Endodermal cell (in vitro differentiated cells): Measurements from ENCODE around the gene CGGBP1. TPM values are rescaled to one million over a fixed set of nuclear protein-coding genes. Genes with fewer than 3 reads are reported as not detected.

Experiments used
- DNase-seq: peaks from one replicate; pipeline ENCODE4 v3.0.0-alpha.2; 2017
- H3K27ac ChIP-seq: 2 replicates; pipeline ENCODE4 v1.5.1; 2013; ENCODE audit warnings: mild to moderate bottlenecking, low read depth, low read length, moderate library complexity
- H3K27me3 ChIP-seq: 2 replicates; pipeline ENCODE4 v1.6.1; 2013; ENCODE audit warnings: mild to moderate bottlenecking, low read length, moderate library complexity; ENCODE audit not compliant: insufficient read depth, control insufficient read depth, poor library complexity, severe bottlenecking
- H3K36me3 ChIP-seq: 2 replicates; pipeline ENCODE4 v1.7.0; 2013; ENCODE audit warnings: mild to moderate bottlenecking, low read length, moderate library complexity; ENCODE audit not compliant: control insufficient read depth, insufficient read depth
- H3K4me1 ChIP-seq: one replicate; pipeline ENCODE4 v1.7.0; 2013; ENCODE audit warnings: low read length; ENCODE audit not compliant: control insufficient read depth, insufficient read depth
- H3K4me3 ChIP-seq: 2 replicates; pipeline ENCODE4 v1.5.1; 2013; ENCODE audit warnings: mild to moderate bottlenecking, low read length, moderate library complexity
- H3K9ac ChIP-seq: 2 replicates; pipeline ENCODE4 v1.6.1; 2013; ENCODE audit warnings: mild to moderate bottlenecking, low read length, moderate library complexity; ENCODE audit not compliant: poor library complexity, severe bottlenecking; ENCODE audit errors: extremely low read depth
- H3K9me3 ChIP-seq: 2 replicates; pipeline ENCODE4 v1.6.1; 2013; ENCODE audit warnings: mild to moderate bottlenecking, low read length, moderate library complexity; ENCODE audit not compliant: control insufficient read depth
- H3K27ac Mint-ChIP-seq: 2 replicates; pipeline ENCODE4 v1.8.0; 2020; ENCODE audit warnings: mixed read lengths
- H3K27me3 Mint-ChIP-seq: 2 replicates; pipeline ENCODE4 v1.8.0; 2021; ENCODE audit warnings: mild to moderate bottlenecking, mixed read lengths; ENCODE audit not compliant: insufficient read depth
- H3K36me3 Mint-ChIP-seq: 2 replicates; pipeline ENCODE4 v1.8.0; 2020; ENCODE audit warnings: low read depth, mixed read lengths
- H3K4me1 Mint-ChIP-seq: 2 replicates; pipeline ENCODE4 v1.8.0; 2020; ENCODE audit warnings: mixed read lengths
- H3K4me3 Mint-ChIP-seq: 2 replicates; pipeline ENCODE4 v1.8.0; 2020; ENCODE audit warnings: mild to moderate bottlenecking, moderate library complexity, mixed read lengths
- H3K9me3 Mint-ChIP-seq: 2 replicates; pipeline ENCODE4 v1.8.0; 2020; ENCODE audit warnings: mild to moderate bottlenecking, mixed read lengths
- WGBS, 2 experiments: methylation state at CpG; one replicate each; pipeline versions ENCODE4 v1.1.5 to v1.1.7; 2013; ENCODE audit warnings: missing lambda C conversion rate in 2 of 2, mixed read lengths in 1 of 2; ENCODE audit not compliant: insufficient coverage in 1 of 2, insufficient read length in 1 of 2; 5-methylcytosine and 5-hydroxymethylcytosine counted together
- total RNA-seq, 2 donors: library from RNA; stranded (reverse); fragmentation: NEBNext Ultra II Directional in 1 of 2; extraction: Animal tissue kit (Norgen Biotek cat#: 25700) in 1 of 2; gene quantifications; 2 replicates in 1 of 2; 3 replicates in 1 of 2; pipeline ENCODE4 v1.2.1, GENCODE V29; 2021
- TF ChIP-seq, protein P1 (sequence below): fragments of 200-600 bp; sonication (generic); conservative IDR thresholded peaks from 2 replicates; pipeline ENCODE4 v1.5.0; 2021; ENCODE audit warnings: antibody characterized with exemption, mild to moderate bottlenecking

Gene CGGBP1
- total RNA-seq, 2 donors from 2014 or later: 81.5 to 96.3 TPM

DNA sequence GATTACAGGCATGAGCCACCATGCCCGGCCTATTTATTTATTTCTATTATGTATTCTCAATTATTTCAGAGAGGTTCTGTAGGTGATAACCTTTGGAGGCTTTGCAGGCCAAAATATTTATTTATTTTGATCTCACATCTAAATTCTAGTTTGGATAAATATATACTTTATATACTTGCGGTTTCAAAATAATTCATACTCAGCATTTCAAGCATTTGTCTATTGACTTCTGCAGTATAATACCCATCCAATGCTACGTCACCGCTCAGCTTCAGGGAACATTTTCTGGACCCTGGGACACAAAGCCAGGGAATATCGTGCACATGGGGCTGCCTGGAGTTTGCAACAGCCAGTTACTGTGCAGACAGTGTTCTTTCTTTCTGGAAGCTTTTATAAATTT is 22.6 kb downstream of the CGGBP1 start:
- Mint-ChIP-seq H3K36me3 (no peaks in the 10 kb centered on the region), H3K4me1 (peaks cover 5% of the 10 kb centered on the region), H3K27me3 (no peaks in the 10 kb centered on the region), H3K27ac (no peak overlapping the region), H3K4me3 (no peak overlapping the region), H3K9me3 (no peaks in the 10 kb centered on the region)
- TF ChIP-seq, protein P1, sequence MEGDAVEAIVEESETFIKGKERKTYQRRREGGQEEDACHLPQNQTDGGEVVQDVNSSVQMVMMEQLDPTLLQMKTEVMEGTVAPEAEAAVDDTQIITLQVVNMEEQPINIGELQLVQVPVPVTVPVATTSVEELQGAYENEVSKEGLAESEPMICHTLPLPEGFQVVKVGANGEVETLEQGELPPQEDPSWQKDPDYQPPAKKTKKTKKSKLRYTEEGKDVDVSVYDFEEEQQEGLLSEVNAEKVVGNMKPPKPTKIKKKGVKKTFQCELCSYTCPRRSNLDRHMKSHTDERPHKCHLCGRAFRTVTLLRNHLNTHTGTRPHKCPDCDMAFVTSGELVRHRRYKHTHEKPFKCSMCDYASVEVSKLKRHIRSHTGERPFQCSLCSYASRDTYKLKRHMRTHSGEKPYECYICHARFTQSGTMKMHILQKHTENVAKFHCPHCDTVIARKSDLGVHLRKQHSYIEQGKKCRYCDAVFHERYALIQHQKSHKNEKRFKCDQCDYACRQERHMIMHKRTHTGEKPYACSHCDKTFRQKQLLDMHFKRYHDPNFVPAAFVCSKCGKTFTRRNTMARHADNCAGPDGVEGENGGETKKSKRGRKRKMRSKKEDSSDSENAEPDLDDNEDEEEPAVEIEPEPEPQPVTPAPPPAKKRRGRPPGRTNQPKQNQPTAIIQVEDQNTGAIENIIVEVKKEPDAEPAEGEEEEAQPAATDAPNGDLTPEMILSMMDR: no peak
- H3K36me3 ChIP-seq: no peaks in the 10 kb centered on the region
- no peak overlapping the region for H3K27ac ChIP-seq
- 87% methylated on average over 3 to 5 of the region's 5 CpGs for WGBS, 2 experiments
- H3K27me3 ChIP-seq: no peaks in the 10 kb centered on the region
- no peak for DNase-seq
- H3K9me3 ChIP-seq: no peaks in the 10 kb centered on the region
- no peaks in the 10 kb centered on the region for H3K4me1 ChIP-seq
- no peak overlapping the region for H3K9ac ChIP-seq
- H3K4me3 ChIP-seq: no peak overlapping the region

DNA sequence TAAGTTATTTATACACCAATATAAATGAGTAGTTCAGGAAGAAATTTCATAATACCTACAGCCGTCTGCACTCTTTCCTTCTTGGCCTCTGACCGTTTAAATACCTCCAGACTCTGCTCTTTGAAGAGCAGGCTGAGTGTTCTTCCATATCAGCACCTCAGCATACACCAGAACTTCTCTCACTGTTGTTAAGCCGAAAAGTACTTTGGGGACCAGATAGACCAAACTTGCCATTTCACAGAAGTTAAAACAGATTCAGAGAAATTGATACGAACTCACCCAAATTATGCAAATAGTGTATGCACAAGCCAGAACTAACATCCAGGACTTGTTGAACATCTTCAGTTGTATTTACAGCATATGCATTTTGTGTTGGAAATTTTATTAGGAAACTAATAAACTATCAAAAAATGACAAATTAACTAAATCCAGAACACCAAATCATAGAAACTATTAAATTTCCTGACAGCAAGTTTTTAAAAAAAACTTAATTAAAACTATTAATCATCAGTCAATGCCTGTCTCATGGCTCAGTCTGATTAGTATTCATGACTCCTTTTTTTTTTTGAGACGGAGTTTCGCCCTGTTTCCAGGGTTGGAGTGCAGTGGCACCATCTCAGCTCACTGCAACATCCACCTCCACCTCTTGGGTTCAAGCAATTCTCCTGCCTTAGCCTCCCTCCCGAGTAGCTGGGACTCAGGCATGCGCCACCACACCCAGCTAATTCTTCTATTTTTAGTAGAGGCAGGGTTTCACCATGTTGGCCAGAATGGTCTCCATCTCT is 24.1 kb downstream of the CGGBP1 start:
- TF ChIP-seq, protein P1: no peak
- Histone ChIP-seq H3K4me3 (no peak overlapping the region), H3K27ac (no peak overlapping the region), H3K4me1 (no peaks in the 10 kb centered on the region), H3K9ac (no peak overlapping the region), H3K27me3 (no peaks in the 10 kb centered on the region), H3K36me3 (no peaks in the 10 kb centered on the region), H3K9me3 (no peaks in the 10 kb centered on the region)
- no peaks in the 10 kb centered on the region for H3K9me3 Mint-ChIP-seq
- 96 to 100% methylated on average over 4 to 8 of the region's 8 CpGs for WGBS, 2 experiments
- no peak overlapping the region for H3K4me3 Mint-ChIP-seq
- peaks cover 5% of the 10 kb centered on the region for H3K4me1 Mint-ChIP-seq
- no peaks in the 10 kb centered on the region for H3K27me3 Mint-ChIP-seq
- H3K27ac Mint-ChIP-seq: no peak overlapping the region
- no peaks in the 10 kb centered on the region for H3K36me3 Mint-ChIP-seq
- DNase-seq: no peak

DNA sequence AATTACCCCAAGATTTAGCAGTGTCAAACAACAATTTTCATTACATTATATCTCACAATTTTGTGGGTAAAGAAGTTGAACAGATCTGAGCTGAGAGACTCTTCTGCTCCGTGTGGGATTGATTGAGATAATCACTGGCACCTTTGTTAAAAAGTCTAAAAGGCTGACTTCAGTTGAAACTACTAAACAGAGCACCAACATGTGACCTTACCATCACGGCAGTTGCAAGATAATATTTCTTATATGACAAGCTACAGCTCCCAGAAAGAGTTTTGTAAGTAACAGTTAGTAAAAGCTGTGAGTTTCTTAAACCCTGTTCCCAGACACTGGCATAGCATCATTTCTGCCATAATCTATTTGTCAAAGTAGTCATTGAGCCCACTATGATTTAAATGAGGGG is 25.0 kb downstream of the CGGBP1 start:
- H3K9me3 Mint-ChIP-seq: peaks cover 3% of the 10 kb centered on the region
- TF ChIP-seq, protein P1: no peak
- H3K27ac ChIP-seq: no peak overlapping the region

More for the DNA sequence above, 25.0 kb downstream of the CGGBP1 start:
- no peak overlapping the region for H3K27ac Mint-ChIP-seq
- no peaks in the 10 kb centered on the region for H3K27me3 Mint-ChIP-seq
- WGBS, 2 experiments: 86% methylated on average over 2 of the region's 2 CpGs; no CpG with 5 or more reads in 1 of the 2 experiments
- Histone ChIP-seq H3K27me3 (no peaks in the 10 kb centered on the region), H3K36me3 (no peaks in the 10 kb centered on the region), H3K9ac (no peak overlapping the region), H3K4me1 (no peaks in the 10 kb centered on the region), H3K9me3 (peaks cover 1% of the 10 kb centered on the region), H3K4me3 (no peak overlapping the region)
- DNase-seq: no peak
- peaks cover 5% of the 10 kb centered on the region for H3K4me1 Mint-ChIP-seq
- H3K36me3 Mint-ChIP-seq: no peaks in the 10 kb centered on the region
- no peak overlapping the region for H3K4me3 Mint-ChIP-seq
